HCT116 (cell line): ENCODE data around the gene ARHGAP1. TPM values are rescaled to one million over a fixed set of nuclear protein-coding genes. Genes with fewer than 3 reads are reported as not detected.

Source experiments
- ATAC-seq: fragments of 200-7000 bp; cut with Tn5 transposase; 2 replicates; pipeline ENCODE4 v1.9.1; 2020; ENCODE audit warnings: mild to moderate bottlenecking, moderate library complexity
- BruUV-seq: library from RNA; stranded (reverse); fragments of 400-500 nt; replicated peaks from 2 replicates; lab custom pipeline; 2021; lab: Mats Ljungman, UMichigan
- CTCF ChIA-PET: fragments of 300-600 bp; sonication (Branson Sonifier 250); formaldehyde crosslinking; loops from one replicate; lab custom pipeline; 2021; ENCODE audit warnings: antibody characterized with exemption; lab: Charles Lee
- POLR2A ChIA-PET: fragments of 300-600, 350-600 bp; sonication (Branson Sonifier 250); formaldehyde crosslinking; loops from one replicate; lab custom pipeline; 2021; ENCODE audit warnings: antibody characterized with exemption; lab: Charles Lee
- RAD21 ChIA-PET, 2 experiments: fragments of 300-600 bp; sonication (Branson Sonifier 250); formaldehyde crosslinking; loops; one replicate each; lab custom pipeline; 2023; ENCODE audit warnings: low total read pairs in 2 of 2; ENCODE audit not compliant: uncharacterized antibody in 2 of 2, unreplicated experiment in 2 of 2, low non-redundant PET in 1 of 2; lab: Charles Lee
- DNase-seq: peaks from one replicate; pipeline ENCODE4 v3.0.0-alpha.2; 2010; ENCODE audit warnings: low read depth, low spot score
- H2AFZ ChIP-seq: fragments of 200-600 bp; shearing (Covaris generic), sonication (generic); 2 replicates; pipeline ENCODE4 v1.6.1; 2017; ENCODE audit warnings: low read depth, mixed run types, mixed read lengths, antibody characterized with exemption, low read length; ENCODE audit not compliant: poor library complexity, severe bottlenecking
- H3K27ac ChIP-seq: 2 replicates; pipeline ENCODE4 v1.5.1; 2012; ENCODE audit warnings: low read depth, low read length
- H3K27me3 ChIP-seq: fragments of 200-600 bp; sonication (generic); 2 replicates; pipeline ENCODE4 v1.6.1; 2016; ENCODE audit warnings: mixed run types, low read length, mixed read lengths; ENCODE audit not compliant: insufficient read depth
- H3K36me3 ChIP-seq, 2 experiments: fragments of 200-500 bp in 1 of 2; fragments of 200-600 bp in 1 of 2; sonication (Bioruptor generic) in 1 of 2; sonication (generic) in 1 of 2; 2 replicates each; pipeline versions ENCODE4 v1.5.1 to v1.6.1; 2014 to 2016; ENCODE audit warnings: low read length in 2 of 2, inconsistent platforms in 1 of 2, mixed read lengths in 1 of 2, mixed run types in 1 of 2; ENCODE audit not compliant: insufficient read depth in 2 of 2, control insufficient read depth in 1 of 2
- H3K4me1 ChIP-seq, 2 experiments: fragments of 200-600 bp in 1 of 2; sonication (generic) in 1 of 2; 2 replicates each; pipeline versions ENCODE4 v1.5.1 to v1.6.1; 2012 to 2017; ENCODE audit warnings: low read length in 2 of 2, inconsistent platforms in 1 of 2, mild to moderate bottlenecking in 1 of 2, mixed read lengths in 1 of 2, mixed run types in 1 of 2, moderate library complexity in 1 of 2; ENCODE audit not compliant: insufficient read depth in 2 of 2, control insufficient read depth in 1 of 2
- H3K4me2 ChIP-seq: fragments of 200-600 bp; sonication (generic); 2 replicates; pipeline ENCODE4 v1.6.1; 2017; ENCODE audit warnings: mixed run types, low read length, mixed read lengths
- H3K4me3 ChIP-seq, 2 experiments: fragments of 200-600 bp in 1 of 2; sonication (generic) in 1 of 2; replicated peaks in 1 of 2; 2 replicates each; pipeline ENCODE4 v1.5.1; 2011 to 2016; ENCODE audit warnings: low read length in 2 of 2, control low read depth in 1 of 2, low read depth in 1 of 2, mild to moderate bottlenecking in 1 of 2, mixed read lengths in 1 of 2, mixed run types in 1 of 2
- H3K79me2 ChIP-seq: fragments of 200-600 bp; sonication (generic); 2 replicates; pipeline ENCODE4 v1.6.1; 2017; ENCODE audit warnings: mild to moderate bottlenecking, mixed run types, low read length, moderate library complexity, mixed read lengths; ENCODE audit not compliant: insufficient read depth
- H3K9ac ChIP-seq: fragments of 200-600 bp; sonication (generic); 2 replicates; pipeline ENCODE4 v1.6.1; 2016; ENCODE audit warnings: low read length, mixed read lengths
- H3K9me2 ChIP-seq: fragments of 200-600 bp; sonication (generic), shearing (Covaris generic); 2 replicates; pipeline ENCODE4 v1.6.1; 2017; ENCODE audit warnings: mixed run types, mild to moderate bottlenecking, moderate library complexity; ENCODE audit not compliant: insufficient read depth
- H3K9me3 ChIP-seq, 2 experiments: fragments of 200-500 bp in 1 of 2; fragments of 200-600 bp in 1 of 2; sonication (Bioruptor generic) in 1 of 2; sonication (generic) in 1 of 2; 2 replicates each; pipeline ENCODE4 v1.6.1; 2014 to 2017; ENCODE audit warnings: low read length in 2 of 2, mixed read lengths in 2 of 2, inconsistent platforms in 1 of 2, low read depth in 1 of 2, mild to moderate bottlenecking in 1 of 2, mixed run types in 1 of 2, moderate library complexity in 1 of 2; ENCODE audit not compliant: control insufficient read depth in 1 of 2, insufficient read depth in 1 of 2
- H4K20me1 ChIP-seq: fragments of 200-600 bp; sonication (generic), shearing (Covaris generic); 2 replicates; pipeline ENCODE4 v1.6.1; 2017; ENCODE audit warnings: mixed run types, mild to moderate bottlenecking, moderate library complexity; ENCODE audit not compliant: insufficient read depth
- ATF3 ChIP-seq: IDR thresholded peaks from 2 replicates; pipeline ENCODE4 v1.6.1; 2012
- CBX3 ChIP-seq: IDR thresholded peaks from 2 replicates; pipeline ENCODE4 v1.6.1; 2012; ENCODE audit warnings: low read depth
- CEBPB ChIP-seq: IDR thresholded peaks from 2 replicates; pipeline ENCODE4 v1.6.1; 2012; ENCODE audit warnings: low read depth
- CTCF ChIP-seq, 3 experiments: fragments of 200-600 bp in 1 of 3; sonication (generic) in 1 of 3; IDR thresholded peaks in 2 of 3; conservative IDR thresholded peaks in 1 of 3; 2 replicates each; pipeline ENCODE4 v1.5.1; 2012 to 2017; ENCODE audit warnings: low read depth in 2 of 3, low read length in 2 of 3, antibody characterized with exemption in 1 of 3, borderline replicate concordance in 1 of 3, control low read depth in 1 of 3, mild to moderate bottlenecking in 1 of 3, mixed read lengths in 1 of 3, mixed run types in 1 of 3, moderate library complexity in 1 of 3; ENCODE audit not compliant: insufficient read depth in 1 of 3
- ELF1 ChIP-seq: IDR thresholded peaks from 2 replicates; pipeline ENCODE4 v1.6.1; 2012; ENCODE audit warnings: low read depth, borderline replicate concordance
- EZH2phosphoT487 ChIP-seq: fragments of 200-600 bp; IDR thresholded peaks from 2 replicates; pipeline ENCODE4 v1.6.1; 2018; ENCODE audit warnings: antibody characterized with exemption, borderline replicate concordance
- FOSL1 ChIP-seq: IDR thresholded peaks from 2 replicates; pipeline ENCODE4 v1.6.1; 2012; ENCODE audit warnings: low read depth
- POLR2A ChIP-seq: IDR thresholded peaks from 2 replicates; pipeline ENCODE4 v1.7.0; 2011; ENCODE audit warnings: borderline replicate concordance; ENCODE audit not compliant: insufficient read depth, insufficient read length; ENCODE audit errors: extremely low read depth
- POLR2AphosphoS5 ChIP-seq: IDR thresholded peaks from 2 replicates; pipeline ENCODE4 v1.6.1; 2011; ENCODE audit warnings: mild to moderate bottlenecking, low read depth, low read length, moderate library complexity
- RAD21 ChIP-seq: IDR thresholded peaks from 2 replicates; pipeline ENCODE4 v1.6.1; 2012; ENCODE audit warnings: low read depth, mild to moderate bottlenecking
- SIN3A ChIP-seq: IDR thresholded peaks from 2 replicates; pipeline ENCODE4 v1.6.1; 2012; ENCODE audit warnings: low read depth
- SP1 ChIP-seq: IDR thresholded peaks from 2 replicates; pipeline ENCODE4 v1.6.1; 2012; ENCODE audit warnings: low read depth
- SRF ChIP-seq: IDR thresholded peaks from 2 replicates; pipeline ENCODE4 v1.6.1; 2012; ENCODE audit warnings: low read depth
- TCF7L2 ChIP-seq: IDR thresholded peaks from 2 replicates; pipeline ENCODE4 v1.7.0; 2011; ENCODE audit warnings: borderline replicate concordance, inconsistent platforms; ENCODE audit not compliant: insufficient read depth, insufficient read length; ENCODE audit errors: extremely low read depth
- YY1 ChIP-seq: IDR thresholded peaks from 2 replicates; pipeline ENCODE4 v1.6.1; 2011; ENCODE audit warnings: low read length, low read depth, moderate library complexity, mild to moderate bottlenecking; ENCODE audit not compliant: insufficient replicate concordance; ENCODE audit errors: extremely low read depth
- ZBTB33 ChIP-seq: IDR thresholded peaks from 2 replicates; pipeline ENCODE4 v1.6.1; 2011; ENCODE audit warnings: mild to moderate bottlenecking, low read length, moderate library complexity; ENCODE audit not compliant: insufficient replicate concordance; ENCODE audit errors: extremely low read depth
- ZFX ChIP-seq: fragments of 450-650 bp; IDR thresholded peaks from 2 replicates; pipeline ENCODE4 v1.6.1; 2017
- ZNF274 ChIP-seq: fragments of 200-500 bp; sonication (Bioruptor generic); IDR thresholded peaks from 2 replicates; pipeline ENCODE4 v1.6.1; 2014; ENCODE audit warnings: mild to moderate bottlenecking, low read depth, low read length, inconsistent platforms
- intact Hi-C: fragments of 100-400 bp; cut with micrococcal nuclease; formaldehyde crosslinking; loops from 2 replicates; pipeline ENCODE4 v1.10.0; 2022
- total RNA-seq: library from RNA; stranded (reverse); gene quantifications from one replicate; pipeline ENCODE4 v1.2.1, GENCODE V29; 2021; ENCODE audit not compliant: unreplicated experiment

The ARHGAP1 gene
- total RNA-seq, 1 experiment from 2014 or later = 36.9 TPM

- Histone ChIP-seq H4K20me1 (no peaks in the 10 kb centered on the region), H3K9ac (no peak overlapping the region)
- no peak for ATAC-seq
- TF ChIP-seq ZBTB33 (no peak), CTCF (IDR thresholded peaks at IDR 0.05 in 2 of 3, conservative IDR thresholded peaks at IDR 0.05 in 1 of 3; ENCODE audit: borderline replicate concordance in 1 of 3, insufficient read depth in 1 of 3, low read depth in 2 of 3, low read length in 2 of 3) (no peak), SP1 (no peak), ZFX (no peak), CEBPB (no peak), POLR2A (no peak), POLR2AphosphoS5 (no peak), ZNF274 (no peak), RAD21 (no peak), EZH2phosphoT487 (no peak), YY1 (no peak), FOSL1 (no peak), SRF (no peak), SIN3A (no peak), CBX3 (no peak), ATF3 (no peak), ELF1 (no peak), TCF7L2 (no peak)
- TF ChIP-seq, all 23 proteins: peak for 0
- no peak for DNase-seq
- Histone ChIP-seq H3K79me2 (no peaks in the 10 kb centered on the region), H2AFZ (no peak overlapping the region), H3K36me3 (peaks cover 10% of the 10 kb centered on the region in 2 experiments; a peak in 3 of 4 replicates), H3K27me3 (no peaks in the 10 kb centered on the region), H3K4me3 (no peak overlapping the region), H3K27ac (no peak overlapping the region), H3K9me2 (no peaks in the 10 kb centered on the region), H3K4me1 (no peaks in the 10 kb centered on the region), H3K4me2 (no peak overlapping the region), H3K9me3 (no peaks in the 10 kb centered on the region)
- RAD21 ChIA-PET = no interaction called here
- BruUV-seq = no TSS peak
- CTCF ChIA-PET = no interaction called here
- POLR2A ChIA-PET = no interaction called here
- intact Hi-C loops = no loop called here
Observed at GRCh38 chr11:46661836-46662235, 38.6 kb downstream of the ARHGAP1 start.
